Measurements from ENCODE around the gene PLCB1. TPM values are rescaled to one million over a fixed set of nuclear protein-coding genes. Genes with fewer than 3 reads are reported as not detected.

Gene PLCB1
- total and polyA plus RNA-seq, 2 donors (not counting 3 experiments of a cell fraction or from before 2014, with no cell fraction given), result 10.2 to 53.4 TPM

DNA sequence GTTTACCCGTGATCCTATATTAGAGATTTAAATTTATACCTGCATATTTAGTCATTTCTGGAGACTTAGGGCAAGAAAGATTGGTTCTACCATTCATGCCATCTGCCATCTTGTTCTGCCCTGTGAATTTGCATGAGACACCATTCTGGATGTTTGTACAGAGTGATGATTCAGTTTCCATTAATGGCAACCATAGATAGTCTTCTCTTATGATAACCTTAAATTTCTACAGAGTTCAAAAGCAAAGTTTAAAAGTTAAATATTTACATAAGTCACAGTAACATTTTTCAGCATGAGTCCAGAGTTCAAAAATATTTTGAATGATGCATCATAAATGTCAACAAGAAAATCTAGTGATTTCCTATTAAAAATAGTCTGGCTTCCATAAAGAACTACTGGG is 23.2 kb downstream of the PLCB1 start:
- no peaks in the 10 kb centered on the region for H3K36me3 ChIP-seq (ENCODE audit: control insufficient read depth in 2 of 2, extremely low read depth in 1 of 2, insufficient read depth in 2 of 2, low read length in 2 of 2)
- FAIRE-seq, result no peak
- H3K9me1 ChIP-seq (replicated peaks; ENCODE audit: control insufficient read depth, extremely low read depth, insufficient read depth, low read length), result no peaks in the 10 kb centered on the region
- H3K4me2 ChIP-seq (ENCODE audit: insufficient read depth, low read length), result peak overlapping the region; percentile 47
- intact Hi-C loops (cut with micrococcal nuclease) (no loop called here), dilution Hi-C loops (cut with MboI; ENCODE audit: extremely low pct_ligation_motif_present, low sequenced_read_pairs) (no loop called here)
- CTCF ChIA-PET, result interaction anchor here (1.4 kb wide), 1 partner anchor 112 kb away, joined by 6 read pairs; no protein-coding TSS in a partner anchor
- H3K9me3 ChIP-seq (replicated peaks; ENCODE audit: control insufficient read depth, insufficient read depth, low read length), result no peaks in the 10 kb centered on the region
- no peak overlapping the region for H3K9ac ChIP-seq (replicated peaks; ENCODE audit: extremely low read depth, insufficient read depth, low read length)
- no TSS peak for BruUV-seq (replicated peaks)
- H3K27ac ChIP-seq (ENCODE audit: insufficient read depth, low read depth, low read length), result peak overlapping the region; percentile 84
- DNase-seq (ENCODE audit: low read depth, low spot score), result peak; percentile 53
- no peaks in the 10 kb centered on the region for H4K20me1 ChIP-seq (replicated peaks; ENCODE audit: control insufficient read depth, extremely low read depth, insufficient read depth, low read length)
- H3K4me1 ChIP-seq (ENCODE audit: control insufficient read depth, extremely low read depth, insufficient read depth, low read length), result peaks cover 73% of the 10 kb centered on the region
- no peak overlapping the region for H2AFZ ChIP-seq (ENCODE audit: low read depth, low read length)
- no peak overlapping the region for H3K4me3 ChIP-seq (replicated peaks in 1 of 3; ENCODE audit: insufficient read depth in 1 of 3, low read depth in 1 of 3, low read length in 3 of 3)
- peak; percentile 52 for TF ChIP-seq GATA2 (IDR thresholded peaks at IDR 0.05; ENCODE audit: insufficient read depth, insufficient read length, low read depth, low read length)
- peak; percentile 60 for TF ChIP-seq FOS (IDR thresholded peaks at IDR 0.05; ENCODE audit: borderline replicate concordance, insufficient read depth, low read length)
- TF ChIP-seq EZH2 (IDR thresholded peaks at IDR 0.05; ENCODE audit: borderline replicate concordance, low read depth, low read length, severe bottlenecking), result no peak
- H3K79me2 ChIP-seq (ENCODE audit: control insufficient read depth, insufficient read depth, low read length), result peaks cover 12% of the 10 kb centered on the region
- POLR2A ChIA-PET, result no interaction called here
- H3K27me3 ChIP-seq (ENCODE audit: control insufficient read depth in 2 of 2, insufficient read depth in 2 of 2, low read length in 2 of 2), result no peaks in the 10 kb centered on the region

DNA sequence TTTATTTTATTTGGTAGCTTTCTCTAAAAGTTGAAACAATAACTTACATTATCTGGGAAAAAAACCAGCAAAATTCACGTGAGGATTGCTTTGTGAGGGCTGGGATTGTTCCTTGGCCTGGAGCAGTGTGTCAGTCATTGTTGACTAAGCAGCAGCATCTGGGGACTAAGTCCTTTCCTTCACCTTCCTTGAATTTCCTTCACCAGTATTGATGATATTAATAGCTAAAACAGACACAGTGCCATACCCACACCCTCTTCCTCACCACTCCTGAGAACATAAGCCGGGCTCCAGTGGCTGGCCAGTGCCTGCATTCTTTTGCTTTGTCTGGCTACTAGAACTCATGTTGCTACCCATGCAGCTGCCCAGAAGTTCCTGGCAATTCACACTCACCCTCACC is 23.7 kb downstream of the PLCB1 start:
- FAIRE-seq, result no peak
- CTCF ChIA-PET, result interaction anchor here (1.4 kb wide), 1 partner anchor 112 kb away, joined by 6 read pairs; no protein-coding TSS in a partner anchor
- intact Hi-C loops (cut with micrococcal nuclease) (loop anchor here (1.0 kb wide), 1 partner anchor 8 kb away; no protein-coding TSS in a partner anchor), dilution Hi-C loops (cut with MboI; ENCODE audit: extremely low pct_ligation_motif_present, low sequenced_read_pairs) (no loop called here)
- Histone ChIP-seq H3K79me2 (ENCODE audit: control insufficient read depth, insufficient read depth, low read length) (peaks cover 12% of the 10 kb centered on the region), H2AFZ (ENCODE audit: low read depth, low read length) (no peak overlapping the region), H3K4me3 (replicated peaks in 1 of 3; ENCODE audit: insufficient read depth in 1 of 3, low read depth in 1 of 3, low read length in 3 of 3) (no peak overlapping the region), H3K27ac (ENCODE audit: insufficient read depth, low read depth, low read length) (peak overlapping the region; percentile 84), H3K36me3 (ENCODE audit: control insufficient read depth in 2 of 2, extremely low read depth in 1 of 2, insufficient read depth in 2 of 2, low read length in 2 of 2) (no peaks in the 10 kb centered on the region), H3K4me1 (ENCODE audit: control insufficient read depth, extremely low read depth, insufficient read depth, low read length) (peaks cover 67% of the 10 kb centered on the region), H3K27me3 (ENCODE audit: control insufficient read depth in 2 of 2, insufficient read depth in 2 of 2, low read length in 2 of 2) (no peaks in the 10 kb centered on the region), H3K4me2 (ENCODE audit: insufficient read depth, low read length) (peak overlapping the region; percentile 47), H3K9ac (replicated peaks; ENCODE audit: extremely low read depth, insufficient read depth, low read length) (no peak overlapping the region), H4K20me1 (replicated peaks; ENCODE audit: control insufficient read depth, extremely low read depth, insufficient read depth, low read length) (no peaks in the 10 kb centered on the region), H3K9me1 (replicated peaks; ENCODE audit: control insufficient read depth, extremely low read depth, insufficient read depth, low read length) (no peaks in the 10 kb centered on the region), H3K9me3 (replicated peaks; ENCODE audit: control insufficient read depth, insufficient read depth, low read length) (no peaks in the 10 kb centered on the region)
- POLR2A ChIA-PET, result no interaction called here
- no TSS peak for BruUV-seq (replicated peaks)
- TF ChIP-seq POLR2A (IDR thresholded peaks at IDR 0.05; ENCODE audit: low read depth, low read length) (no peak), GATA2 (IDR thresholded peaks at IDR 0.05; ENCODE audit: insufficient read depth, insufficient read length, low read depth, low read length) (no peak), EZH2 (IDR thresholded peaks at IDR 0.05; ENCODE audit: borderline replicate concordance, low read depth, low read length, severe bottlenecking) (no peak), POLR2AphosphoS5 (IDR thresholded peaks at IDR 0.05; ENCODE audit: insufficient read depth, low read depth, low read length) (no peak), MYC (IDR thresholded peaks at IDR 0.05; ENCODE audit: low read depth, low read length) (no peak), JUN (IDR thresholded peaks at IDR 0.05; ENCODE audit: borderline replicate concordance, insufficient read depth, insufficient read length, low read depth) (peak; percentile 1)
- TF ChIP-seq, protein P1, sequence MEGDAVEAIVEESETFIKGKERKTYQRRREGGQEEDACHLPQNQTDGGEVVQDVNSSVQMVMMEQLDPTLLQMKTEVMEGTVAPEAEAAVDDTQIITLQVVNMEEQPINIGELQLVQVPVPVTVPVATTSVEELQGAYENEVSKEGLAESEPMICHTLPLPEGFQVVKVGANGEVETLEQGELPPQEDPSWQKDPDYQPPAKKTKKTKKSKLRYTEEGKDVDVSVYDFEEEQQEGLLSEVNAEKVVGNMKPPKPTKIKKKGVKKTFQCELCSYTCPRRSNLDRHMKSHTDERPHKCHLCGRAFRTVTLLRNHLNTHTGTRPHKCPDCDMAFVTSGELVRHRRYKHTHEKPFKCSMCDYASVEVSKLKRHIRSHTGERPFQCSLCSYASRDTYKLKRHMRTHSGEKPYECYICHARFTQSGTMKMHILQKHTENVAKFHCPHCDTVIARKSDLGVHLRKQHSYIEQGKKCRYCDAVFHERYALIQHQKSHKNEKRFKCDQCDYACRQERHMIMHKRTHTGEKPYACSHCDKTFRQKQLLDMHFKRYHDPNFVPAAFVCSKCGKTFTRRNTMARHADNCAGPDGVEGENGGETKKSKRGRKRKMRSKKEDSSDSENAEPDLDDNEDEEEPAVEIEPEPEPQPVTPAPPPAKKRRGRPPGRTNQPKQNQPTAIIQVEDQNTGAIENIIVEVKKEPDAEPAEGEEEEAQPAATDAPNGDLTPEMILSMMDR (IDR thresholded peaks at IDR 0.05; ENCODE audit: extremely low read depth in 1 of 2, insufficient read depth in 1 of 2, low read depth in 1 of 2, low read length in 2 of 2), result no peak
- peak; percentile 52 for DNase-seq (ENCODE audit: low read depth, low spot score)
